Stimulated activated CD4-positive, alpha-beta T cell treated with anti-CD3 and anti-CD28 coated beads, Interleukin-1b, Interleukin-23, amount 100 ng/mL, for 4 hours (primary cell): Measurements from ENCODE around the gene KANK4.
"Not testable (repeated sequence)": the region's sequence is repeated elsewhere in the genome, so short reads cannot be mapped to it uniquely, and the experiment has no call there.

ENCODE experiments used
- DNase-seq, 2 donors: peaks; one replicate each; pipeline ENCODE4 v3.0.0-alpha.2; 2020; ENCODE audit warnings: low read depth in 2 of 2

The KANK4 gene

DNA sequence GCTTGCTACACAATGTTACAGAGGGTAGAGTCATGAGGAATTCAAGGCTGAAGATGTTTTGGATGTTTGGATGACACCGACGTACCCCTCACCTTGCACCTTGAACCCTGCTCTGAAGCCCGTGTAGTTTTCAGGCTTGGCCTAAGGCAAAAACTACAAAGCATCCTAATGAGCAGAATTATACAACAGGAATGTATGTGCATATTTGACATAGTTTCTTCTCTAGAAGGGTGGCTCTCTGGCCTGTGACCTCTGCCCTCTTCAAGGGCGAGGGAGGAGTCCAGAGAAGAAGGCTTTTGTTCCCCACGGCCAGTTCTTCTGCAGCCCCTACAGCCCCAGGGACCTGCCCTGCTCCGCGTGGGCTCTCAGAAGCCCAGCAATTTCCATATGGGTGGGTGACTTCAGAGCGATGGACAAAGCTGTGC is 81.3 kb downstream of the KANK4 start:
- DNase-seq, result no peak

- DNase-seq, result no peak
Measured at GRCh38 chr1:62237361-62237760, 81.9 kb downstream of the KANK4 start.

DNA sequence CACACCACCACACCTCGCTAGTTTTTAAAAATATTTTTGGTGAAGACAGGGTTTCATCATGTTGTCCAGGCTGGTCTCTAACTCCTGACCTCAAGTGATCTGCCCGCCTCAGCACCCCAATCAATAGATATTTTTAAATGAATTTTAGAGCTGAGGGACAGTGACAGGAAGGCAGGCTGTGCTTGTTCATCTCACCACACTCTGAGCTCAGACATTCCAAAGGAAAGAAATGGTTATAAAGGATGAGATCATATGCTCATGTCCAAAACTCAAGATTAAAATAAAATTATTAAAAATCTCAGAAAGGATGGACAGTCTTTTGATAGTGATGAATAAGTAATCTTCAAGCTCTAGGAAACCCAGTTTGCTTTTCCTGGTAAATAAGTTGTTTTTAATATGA is 83.7 kb downstream of the KANK4 start:
- DNase-seq, result no peak

- no peak for DNase-seq
Measured at GRCh38 chr1:62234688-62235087, 84.5 kb downstream of the KANK4 start.

DNA sequence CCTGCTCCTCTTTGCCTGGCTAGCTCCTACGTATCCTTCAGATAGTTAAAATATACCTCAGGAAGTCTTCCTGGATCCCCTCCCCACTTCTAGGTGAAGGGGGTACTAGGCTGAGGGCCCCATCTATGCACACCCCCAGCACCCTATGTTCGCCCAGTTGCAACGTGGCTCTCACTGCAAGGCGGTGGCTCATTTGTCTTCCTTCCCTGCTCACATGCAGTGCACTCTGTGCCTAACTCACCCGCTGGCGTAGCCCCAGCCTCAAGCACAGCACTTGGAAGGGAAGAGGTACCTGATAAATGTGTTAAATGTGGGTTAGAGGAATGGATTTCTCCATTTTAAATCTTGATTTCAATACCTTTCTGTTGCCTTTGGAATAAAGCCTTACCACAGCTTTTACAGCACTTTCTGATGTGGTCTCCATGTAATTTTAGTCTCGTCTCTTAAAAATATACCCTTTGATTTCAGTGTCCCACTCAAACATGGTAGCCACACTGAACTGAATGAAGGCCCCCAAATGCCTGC is 85.2 kb downstream of the KANK4 start:
- no peak for DNase-seq

- no peak for DNase-seq
Measured at GRCh38 chr1:62232871-62233278, 86.4 kb downstream of the KANK4 start.

GRCh38 chr1:62230718-62231117 is 88.5 kb downstream of the KANK4 start:
- DNase-seq, result no peak

DNA sequence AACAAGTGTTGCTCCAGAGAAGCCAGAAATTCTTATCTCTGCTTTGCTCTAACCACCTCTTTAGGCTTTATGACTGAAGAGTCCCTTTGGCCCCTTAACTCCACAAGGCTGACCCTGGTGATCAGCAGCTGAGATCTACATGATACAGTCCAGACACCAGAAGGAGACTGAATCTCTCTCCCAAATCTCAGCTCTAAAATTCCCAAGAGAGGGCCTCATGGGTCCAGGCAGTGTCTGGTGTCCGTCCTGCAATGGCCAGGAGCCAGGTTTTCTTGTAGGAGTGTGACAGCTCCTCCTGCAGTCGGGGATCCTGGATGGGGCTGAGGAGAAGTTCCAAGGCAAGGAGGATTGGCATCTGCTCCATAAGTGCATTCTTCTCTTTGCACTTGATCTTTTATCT is 89.3 kb downstream of the KANK4 start:
- no peak for DNase-seq

- DNase-seq, result no peak
Measured at GRCh38 chr1:62229468-62229867, 89.8 kb downstream of the KANK4 start.

DNA sequence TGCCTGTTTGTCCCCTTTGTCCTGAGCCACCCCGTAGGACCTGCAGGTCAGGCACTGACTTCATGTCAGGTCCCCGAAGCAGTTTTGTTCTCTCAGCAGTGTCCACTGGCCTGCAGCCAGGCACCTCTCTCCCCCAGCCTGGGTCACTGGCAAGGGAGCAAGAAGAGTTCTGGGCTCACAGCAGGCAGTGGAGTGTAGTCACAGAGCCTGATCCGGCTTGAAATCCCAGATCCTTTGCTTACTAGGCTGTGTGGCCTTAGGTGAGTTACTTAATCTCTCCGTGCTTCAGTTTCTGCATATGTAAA is 90.4 kb downstream of the KANK4 start:
- DNase-seq, result no peak

DNA sequence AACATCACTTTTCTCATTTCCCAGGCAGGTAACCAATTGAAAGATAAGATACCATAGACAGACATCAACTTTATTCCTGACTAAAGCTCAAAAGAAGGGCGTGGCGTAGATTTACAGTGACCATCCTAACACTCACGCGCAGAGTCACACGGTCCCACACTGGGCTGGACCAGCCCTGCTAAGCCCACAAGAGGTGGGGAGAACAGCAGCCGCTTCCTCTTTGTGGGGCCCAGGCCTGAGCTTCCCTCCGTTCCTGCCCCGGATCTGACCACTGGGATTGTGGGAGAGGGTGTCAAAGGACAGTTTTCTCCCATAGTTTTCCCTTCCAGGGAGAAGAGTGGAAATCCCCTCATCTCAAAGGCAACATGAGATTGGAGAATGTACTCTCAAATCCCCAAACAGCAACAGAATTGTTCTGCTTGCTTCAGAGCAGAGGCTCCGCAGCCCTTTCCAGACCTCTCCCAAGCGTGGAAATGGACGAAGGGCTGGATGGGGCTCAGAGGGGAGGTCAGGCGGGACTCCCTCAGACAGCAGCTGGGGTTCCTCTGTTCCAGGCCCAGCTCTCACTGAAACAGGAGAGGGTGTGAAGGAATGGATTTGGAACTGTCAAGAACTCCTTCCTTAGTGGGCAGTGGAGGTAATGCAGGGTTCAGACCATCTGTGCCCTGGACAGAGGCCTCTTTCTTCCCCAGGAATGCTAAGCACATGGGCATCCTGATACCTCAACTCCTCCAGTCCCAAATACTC is 90.9 kb downstream of the KANK4 start:
- DNase-seq, result no peak

GRCh38 chr1:62227496-62227895 is 91.7 kb downstream of the KANK4 start:
- DNase-seq, result no peak

DNA sequence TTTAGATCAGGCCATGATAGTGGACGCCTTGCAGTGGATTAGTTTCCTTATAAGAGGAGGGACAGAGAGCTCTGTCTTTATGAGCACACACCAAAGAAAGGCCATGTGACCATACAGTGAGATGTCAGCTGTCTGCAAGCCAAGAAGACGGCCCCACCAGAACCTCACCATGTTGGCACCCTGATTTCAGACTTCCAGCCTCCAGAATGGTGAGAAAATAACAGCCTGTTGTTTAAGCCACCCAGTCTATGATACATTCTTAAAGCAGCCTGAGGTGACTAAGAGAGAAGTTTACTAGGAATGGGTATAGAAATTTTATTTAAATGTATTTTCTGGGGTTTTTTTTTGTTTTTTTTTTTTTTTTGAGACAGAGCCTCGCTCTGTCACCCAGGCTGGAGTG is 95.1 kb downstream of the KANK4 start:
- DNase-seq, result no peak

- DNase-seq, result no peak
Measured at GRCh38 chr1:62222321-62222720, 96.9 kb downstream of the KANK4 start.

GRCh38 chr1:62221171-62221570 is 98.1 kb downstream of the KANK4 start:
- DNase-seq, result no peak

- DNase-seq, result not testable (repeated sequence)
Measured at GRCh38 chr1:62220456-62220855, 98.8 kb downstream of the KANK4 start.

DNA sequence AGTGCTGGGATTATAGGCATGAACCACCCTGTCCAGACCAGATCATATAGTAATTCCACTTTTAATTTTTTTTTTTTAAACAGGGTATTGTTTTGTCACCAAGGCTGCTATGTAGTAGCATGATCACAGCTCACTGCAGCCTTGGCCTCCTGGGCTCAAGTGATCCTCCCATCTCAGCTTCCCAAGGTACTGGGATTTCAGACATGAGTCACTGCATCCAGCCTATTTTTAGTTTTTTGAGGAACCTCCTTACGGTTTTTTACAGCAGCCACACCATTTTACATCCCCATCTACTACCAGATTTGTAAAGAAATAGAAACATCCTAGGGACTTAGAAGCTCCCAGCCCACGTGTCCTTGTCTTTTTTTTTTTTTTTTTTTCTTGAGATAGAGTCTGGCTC is 100.6 kb downstream of the KANK4 start:
- DNase-seq, result no peak

DNA sequence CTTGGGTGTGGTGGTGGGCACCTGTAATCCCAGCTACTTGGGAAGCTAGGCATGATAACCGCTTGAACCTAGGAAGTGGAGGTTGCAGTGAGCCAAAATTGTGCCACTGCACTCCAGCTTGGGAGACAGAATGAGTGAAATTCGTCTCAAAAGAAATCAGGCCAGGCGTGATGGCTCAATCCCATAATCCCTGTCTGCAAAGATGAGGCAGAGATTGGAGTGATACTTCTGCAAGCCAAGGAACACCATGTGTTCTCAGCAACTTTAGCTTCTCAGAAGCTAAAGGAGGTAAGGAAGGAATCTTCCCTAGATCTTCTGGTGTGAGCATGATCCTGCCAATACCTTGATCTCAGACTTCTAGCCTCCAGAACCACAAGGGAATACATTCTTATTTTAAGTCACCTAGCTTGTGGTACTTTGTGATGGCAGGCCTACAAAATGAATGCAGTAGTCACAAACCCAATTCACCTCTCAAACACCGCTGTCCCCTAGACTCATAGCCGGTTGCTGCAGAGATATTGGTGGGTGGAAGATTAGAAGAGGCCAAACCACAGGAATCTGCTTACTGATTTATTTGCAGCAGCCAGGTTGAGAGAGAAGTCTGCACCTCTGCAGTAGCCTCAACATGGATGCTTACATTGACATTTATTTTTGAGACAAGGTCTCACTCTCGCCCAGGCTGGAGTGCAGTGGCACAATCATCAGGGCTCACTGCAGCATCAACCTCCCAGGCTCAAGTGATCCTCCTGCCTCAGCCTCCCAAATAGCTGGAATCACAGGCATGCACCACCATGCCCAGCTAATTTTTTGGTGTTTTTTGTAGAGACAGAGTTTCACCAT is 105.9 kb downstream of the KANK4 start:
- DNase-seq, result no peak

- DNase-seq, result no peak
Measured at GRCh38 chr1:62212411-62212810, 106.8 kb downstream of the KANK4 start.

DNA sequence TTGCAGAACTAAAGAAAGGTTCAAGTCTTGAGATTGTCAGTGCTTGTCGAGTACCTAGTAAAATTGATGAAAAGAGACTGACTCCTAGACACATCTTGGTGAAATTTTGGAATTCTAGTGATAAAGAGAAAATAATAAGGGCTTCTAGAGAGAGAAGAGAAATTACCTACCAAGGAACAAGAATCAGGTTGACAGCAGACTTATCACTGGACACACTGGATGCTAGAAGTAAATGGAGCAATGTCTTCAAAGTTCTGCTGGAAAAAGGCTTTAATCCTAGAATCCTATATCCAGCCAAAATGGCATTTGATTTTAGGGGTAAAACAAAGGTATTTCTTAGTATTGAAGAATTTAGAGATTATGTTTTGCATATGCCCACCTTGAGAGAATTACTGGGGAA is 108.3 kb downstream of the KANK4 start:
- no peak for DNase-seq

DNA sequence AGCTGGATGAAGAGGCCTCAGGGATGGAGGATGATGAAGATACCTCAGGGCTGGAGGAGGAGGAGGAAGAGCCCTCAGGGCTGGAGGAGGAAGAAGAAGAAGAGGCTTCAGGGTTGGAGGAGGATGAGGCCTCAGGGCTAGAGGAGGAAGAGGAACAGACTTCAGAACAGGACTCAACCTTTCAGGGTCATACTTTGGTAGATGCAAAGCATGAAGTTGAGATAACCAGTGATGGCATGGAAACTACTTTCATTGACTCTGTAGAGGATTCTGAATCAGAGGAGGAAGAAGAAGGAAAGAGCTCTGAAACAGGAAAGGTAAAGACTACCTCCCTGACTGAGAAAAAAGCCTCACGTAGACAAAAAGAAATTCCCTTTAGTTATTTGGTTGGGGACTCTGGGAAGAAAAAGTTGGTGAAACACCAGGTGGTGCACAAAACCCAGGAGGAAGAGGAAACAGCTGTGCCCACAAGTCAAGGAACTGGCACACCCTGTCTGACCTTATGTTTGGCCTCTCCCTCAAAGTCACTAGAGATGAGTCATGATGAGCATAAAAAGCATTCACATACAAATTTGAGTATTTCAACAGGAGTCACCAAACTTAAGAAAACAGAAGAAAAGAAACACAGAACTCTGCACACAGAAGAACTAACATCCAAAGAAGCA is 109.2 kb downstream of the KANK4 start:
- DNase-seq, result no peak

- no peak for DNase-seq
Measured at GRCh38 chr1:62208970-62209369, 110.3 kb downstream of the KANK4 start.

GRCh38 chr1:62208087-62208486 is 111.1 kb downstream of the KANK4 start:
- no peak for DNase-seq
